ENCODE measurements around the gene TP73.

TP73 gene

GRCh38 chr1:3708791-3709190, 56.5 kb downstream of the TP73 start:
- TF ChIP-seq, protein P1, sequence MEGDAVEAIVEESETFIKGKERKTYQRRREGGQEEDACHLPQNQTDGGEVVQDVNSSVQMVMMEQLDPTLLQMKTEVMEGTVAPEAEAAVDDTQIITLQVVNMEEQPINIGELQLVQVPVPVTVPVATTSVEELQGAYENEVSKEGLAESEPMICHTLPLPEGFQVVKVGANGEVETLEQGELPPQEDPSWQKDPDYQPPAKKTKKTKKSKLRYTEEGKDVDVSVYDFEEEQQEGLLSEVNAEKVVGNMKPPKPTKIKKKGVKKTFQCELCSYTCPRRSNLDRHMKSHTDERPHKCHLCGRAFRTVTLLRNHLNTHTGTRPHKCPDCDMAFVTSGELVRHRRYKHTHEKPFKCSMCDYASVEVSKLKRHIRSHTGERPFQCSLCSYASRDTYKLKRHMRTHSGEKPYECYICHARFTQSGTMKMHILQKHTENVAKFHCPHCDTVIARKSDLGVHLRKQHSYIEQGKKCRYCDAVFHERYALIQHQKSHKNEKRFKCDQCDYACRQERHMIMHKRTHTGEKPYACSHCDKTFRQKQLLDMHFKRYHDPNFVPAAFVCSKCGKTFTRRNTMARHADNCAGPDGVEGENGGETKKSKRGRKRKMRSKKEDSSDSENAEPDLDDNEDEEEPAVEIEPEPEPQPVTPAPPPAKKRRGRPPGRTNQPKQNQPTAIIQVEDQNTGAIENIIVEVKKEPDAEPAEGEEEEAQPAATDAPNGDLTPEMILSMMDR (IDR thresholded peaks at IDR 0.05; ENCODE audit: unreplicated experiment in 3 of 3) = no peak
- Mint-ChIP-seq H3K27ac (no peak overlapping the region), H3K27me3 (ENCODE audit: low read depth) (peaks cover 54% of the 10 kb centered on the region), H3K4me1 (peaks cover 20% of the 10 kb centered on the region), H3K36me3 (ENCODE audit: low read depth) (no peaks in the 10 kb centered on the region), H3K4me3 (no peak overlapping the region), H3K9me3 (no peaks in the 10 kb centered on the region)

GRCh38 chr1:3710251-3710650, 57.9 kb downstream of the TP73 start:
- Mint-ChIP-seq H3K27me3 (ENCODE audit: low read depth) (peaks cover 46% of the 10 kb centered on the region), H3K27ac (no peak overlapping the region), H3K9me3 (no peaks in the 10 kb centered on the region), H3K4me1 (peaks cover 18% of the 10 kb centered on the region), H3K36me3 (ENCODE audit: low read depth) (no peaks in the 10 kb centered on the region), H3K4me3 (no peak overlapping the region)
- TF ChIP-seq, protein P1 (IDR thresholded peaks at IDR 0.05; ENCODE audit: unreplicated experiment in 3 of 3) = no peak

DNA sequence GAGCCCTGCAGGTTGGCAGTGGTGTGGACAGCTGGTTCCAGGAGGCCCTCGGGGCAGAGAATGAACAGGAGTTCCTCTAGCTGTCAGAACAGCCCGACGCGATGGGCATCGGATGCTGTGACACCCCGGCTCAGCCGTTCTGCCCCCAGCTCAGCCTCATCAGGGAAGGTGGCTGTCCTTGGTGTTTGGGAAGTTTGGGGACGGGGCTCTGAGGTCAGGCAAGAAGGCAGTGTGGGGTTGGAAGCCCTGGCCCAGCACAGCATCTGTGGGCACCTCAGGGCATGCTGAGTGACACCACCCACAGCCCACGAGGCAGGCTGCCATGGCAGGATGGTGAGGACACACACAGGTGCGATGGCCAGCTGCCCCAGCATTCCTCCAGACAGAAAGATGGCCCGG, 59.1 kb downstream of the TP73 start:
- H3K27me3 Mint-ChIP-seq (ENCODE audit: low read depth) = peaks cover 45% of the 10 kb centered on the region
- peaks cover 18% of the 10 kb centered on the region for H3K4me1 Mint-ChIP-seq
- TF ChIP-seq, protein P1 (IDR thresholded peaks at IDR 0.05; ENCODE audit: unreplicated experiment in 3 of 3) = no peak
- H3K9me3 Mint-ChIP-seq = no peaks in the 10 kb centered on the region
- H3K4me3 Mint-ChIP-seq = no peak overlapping the region
- H3K36me3 Mint-ChIP-seq (ENCODE audit: low read depth) = no peaks in the 10 kb centered on the region
- no peak overlapping the region for H3K27ac Mint-ChIP-seq

DNA sequence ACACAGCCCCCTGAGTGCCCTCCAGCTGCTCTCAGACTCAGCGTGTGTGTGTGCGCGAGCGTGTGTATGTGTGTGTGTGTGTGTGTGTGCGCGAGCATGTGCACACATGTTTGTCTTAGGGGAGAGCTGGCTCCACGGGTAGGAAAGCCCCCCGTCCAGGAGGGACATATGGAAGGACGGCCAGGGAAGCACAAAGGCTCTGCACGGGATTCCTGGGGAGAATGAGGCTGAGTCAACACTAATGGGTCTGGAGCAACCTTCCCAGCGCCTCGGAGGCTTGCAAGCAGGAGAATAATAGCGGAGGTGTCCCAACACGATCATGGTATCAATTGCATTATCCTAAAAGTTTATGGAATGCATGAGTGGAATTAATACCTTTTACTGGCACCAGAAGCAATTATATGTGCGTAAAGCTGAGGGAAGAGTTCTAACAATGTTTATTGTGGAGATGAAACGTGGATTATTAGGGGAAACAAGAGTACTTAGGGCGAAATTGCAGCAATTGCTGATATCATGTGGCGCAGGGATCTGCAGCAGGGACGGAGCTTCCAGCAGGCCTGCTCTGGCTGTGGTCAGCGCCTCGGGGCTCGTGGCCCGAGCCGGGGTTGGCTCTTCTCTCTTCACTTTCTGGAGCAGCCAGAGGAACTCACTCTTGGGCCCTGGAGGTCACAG, 59.6 kb downstream of the TP73 start:
- TF ChIP-seq, protein P1 (IDR thresholded peaks at IDR 0.05; ENCODE audit: unreplicated experiment in 3 of 3) = no peak
- no peak overlapping the region for H3K4me3 Mint-ChIP-seq
- H3K27ac Mint-ChIP-seq = no peak overlapping the region
- H3K4me1 Mint-ChIP-seq = peaks cover 18% of the 10 kb centered on the region
- H3K27me3 Mint-ChIP-seq (ENCODE audit: low read depth) = peaks cover 45% of the 10 kb centered on the region
- no peaks in the 10 kb centered on the region for H3K9me3 Mint-ChIP-seq
- H3K36me3 Mint-ChIP-seq (ENCODE audit: low read depth) = no peaks in the 10 kb centered on the region

DNA sequence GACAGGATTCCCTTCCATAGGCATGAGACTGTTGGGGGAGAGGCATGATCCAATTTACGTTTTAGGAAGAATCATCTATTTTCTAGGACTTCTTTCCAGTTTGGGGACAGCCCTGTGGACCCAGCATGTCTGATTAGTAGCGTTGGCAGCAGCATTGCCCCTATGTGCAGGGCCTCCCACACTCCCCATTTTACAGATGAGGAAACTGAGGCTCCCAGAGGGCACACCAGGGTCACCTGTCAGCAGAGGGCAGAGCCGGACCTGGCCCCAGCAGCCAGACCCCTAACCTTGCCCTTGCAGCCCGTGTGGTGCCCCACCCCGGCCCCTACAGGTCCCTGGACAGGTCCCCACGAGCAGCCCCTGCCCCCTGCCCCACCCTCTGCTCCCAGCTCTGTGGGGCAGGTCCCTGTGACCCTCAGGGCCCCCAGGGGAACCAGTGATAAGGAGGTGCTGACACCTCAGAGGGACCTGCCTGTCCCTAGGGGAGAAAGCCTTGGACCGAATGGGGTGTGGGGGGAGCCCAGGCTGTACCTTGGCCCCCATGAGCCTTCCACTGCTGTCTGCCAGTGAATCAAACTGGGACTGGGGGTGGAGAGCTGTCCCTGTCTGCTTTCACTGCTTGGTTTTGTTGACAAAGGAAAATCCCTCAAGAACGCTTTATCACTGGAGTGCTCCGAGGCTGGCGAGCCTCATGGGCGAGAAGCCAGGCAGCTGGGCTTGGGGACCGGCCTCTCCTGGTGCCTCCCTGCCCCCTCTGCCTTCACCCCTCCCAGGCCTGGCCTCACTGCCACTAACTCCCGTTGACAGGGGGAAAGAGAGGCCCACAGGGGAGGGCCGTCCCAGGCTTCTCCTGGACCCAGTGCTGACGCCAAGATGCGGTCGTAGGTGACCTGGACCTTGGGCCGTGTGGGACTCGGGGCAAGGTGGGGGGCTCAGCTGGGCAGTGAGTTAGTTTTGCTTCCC, 60.5 kb downstream of the TP73 start:
- Mint-ChIP-seq H3K9me3 (no peaks in the 10 kb centered on the region), H3K4me3 (no peak overlapping the region), H3K27ac (no peak overlapping the region), H3K27me3 (ENCODE audit: low read depth) (peaks cover 39% of the 10 kb centered on the region), H3K4me1 (peaks cover 18% of the 10 kb centered on the region), H3K36me3 (ENCODE audit: low read depth) (no peaks in the 10 kb centered on the region)
- TF ChIP-seq, protein P1 (IDR thresholded peaks at IDR 0.05; ENCODE audit: unreplicated experiment in 3 of 3) = no peak

Measured in nephron (organoid).